HG02642 (cell line): ENCODE data around the gene EHBP1L1.

Experiments
- ATAC-seq: cut with Tn5 transposase; IDR thresholded peaks from one replicate; pipeline ENCODE4 v1.9.1; 2021; ENCODE audit warnings: mild to moderate bottlenecking; ENCODE audit not compliant: unreplicated experiment, poor library complexity

The EHBP1L1 gene

GRCh38 chr11:65576232-65576866 lies 496 bp downstream of the EHBP1L1 start:
- ATAC-seq, result no peak

- ATAC-seq, result no peak
These were observed 1.3 kb downstream of the EHBP1L1 start for GRCh38 chr11:65576867-65577755.

GRCh38 chr11:65577756-65578109 lies 1.9 kb downstream of the EHBP1L1 start:
- no peak for ATAC-seq

GRCh38 chr11:65578134-65578533 lies 2.3 kb downstream of the EHBP1L1 start:
- ATAC-seq, result no peak

GRCh38 chr11:65578667-65579066 lies 2.8 kb downstream of the EHBP1L1 start:
- ATAC-seq, result no peak

GRCh38 chr11:65579291-65579690 lies 3.4 kb downstream of the EHBP1L1 start:
- ATAC-seq, result no peak

- ATAC-seq, result no peak
These were observed 4.3 kb downstream of the EHBP1L1 start for GRCh38 chr11:65580031-65580692.

- ATAC-seq, result no peak
These were observed 4.9 kb downstream of the EHBP1L1 start for GRCh38 chr11:65580756-65581155.

GRCh38 chr11:65581928-65582327 lies 6.1 kb downstream of the EHBP1L1 start:
- no peak for ATAC-seq

GRCh38 chr11:65583589-65583988 lies 7.7 kb downstream of the EHBP1L1 start:
- ATAC-seq, result no peak

- no peak for ATAC-seq
These were observed 8.3 kb downstream of the EHBP1L1 start for GRCh38 chr11:65584106-65584505.

GRCh38 chr11:65584723-65585171 lies 8.9 kb downstream of the EHBP1L1 start:
- no peak for ATAC-seq

GRCh38 chr11:65585396-65586246 lies 9.8 kb downstream of the EHBP1L1 start:
- no peak for ATAC-seq

GRCh38 chr11:65586247-65586630 lies 10.4 kb downstream of the EHBP1L1 start:
- no peak for ATAC-seq

GRCh38 chr11:65586676-65587075 lies 10.8 kb downstream of the EHBP1L1 start:
- ATAC-seq, result no peak

- peak; percentile 78 for ATAC-seq
These were observed 12.6 kb downstream of the EHBP1L1 start for GRCh38 chr11:65588199-65589054.

GRCh38 chr11:65589444-65590239 lies 13.8 kb downstream of the EHBP1L1 start:
- no peak for ATAC-seq

GRCh38 chr11:65590240-65590738 lies 14.4 kb downstream of the EHBP1L1 start:
- ATAC-seq, result no peak
